Panc1 (cell line): ENCODE measurements around the gene PRLR.

Experiments used
- CTCF ChIP-seq: fragments of 450-650 bp; IDR thresholded peaks from 2 replicates; pipeline ENCODE4 v1.5.1; 2017; ENCODE audit warnings: mild to moderate bottlenecking
- POLR2AphosphoS5 ChIP-seq: IDR thresholded peaks from 2 replicates; pipeline ENCODE4 v1.6.1; 2012; ENCODE audit warnings: mild to moderate bottlenecking, low read depth, low read length, moderate library complexity
- REST ChIP-seq, 2 experiments: IDR thresholded peaks; 2 replicates each; pipeline ENCODE4 v1.6.1; 2011 to 2012; ENCODE audit warnings: low read depth in 2 of 2, control low read depth in 1 of 2, low read length in 1 of 2, mild to moderate bottlenecking in 1 of 2, moderate library complexity in 1 of 2; ENCODE audit not compliant: insufficient read depth in 1 of 2
- SIN3A ChIP-seq: IDR thresholded peaks from 2 replicates; pipeline ENCODE4 v1.6.1; 2012; ENCODE audit warnings: low read depth, mild to moderate bottlenecking, low read length, moderate library complexity, borderline replicate concordance; ENCODE audit not compliant: insufficient read depth
- TCF7L2 ChIP-seq: IDR thresholded peaks from 2 replicates; pipeline ENCODE4 v1.6.1; 2011; ENCODE audit warnings: mild to moderate bottlenecking, low read depth, low read length, inconsistent platforms

- TF ChIP-seq CTCF: no peak
- no peak for TF ChIP-seq POLR2AphosphoS5
- TF ChIP-seq REST (IDR thresholded peaks at IDR 0.05; ENCODE audit: insufficient read depth in 1 of 2, low read depth in 2 of 2, low read length in 1 of 2): no peak
- no peak for TF ChIP-seq TCF7L2
- TF ChIP-seq SIN3A: no peak
Observed at GRCh38 chr5:35233601-35234000, 3.3 kb upstream of the PRLR start.
